HL-60 (cell line): ENCODE results near the gene EEF2.

Source experiments
- DNase-seq, 2 experiments: peaks; one replicate each; pipeline ENCODE4 v3.0.0-alpha.2; 2010 to 2020; ENCODE audit warnings: low read depth in 1 of 2, low spot score in 1 of 2
- H3K27ac ChIP-seq: fragments of 250-450 bp; sonication (Bioruptor Pico); replicated peaks from 2 replicates; pipeline ENCODE4 v1.5.1; 2020; ENCODE audit warnings: mild to moderate bottlenecking, moderate library complexity
- H3K27me3 ChIP-seq: fragments of 250-450 bp; sonication (Bioruptor Pico); 2 replicates; pipeline ENCODE4 v1.5.1; 2021; ENCODE audit warnings: mild to moderate bottlenecking, moderate library complexity; ENCODE audit not compliant: insufficient read depth, poor library complexity, severe bottlenecking
- H3K4me3 ChIP-seq: replicated peaks from 2 replicates; pipeline ENCODE4 v1.5.1; 2011; ENCODE audit warnings: mild to moderate bottlenecking, control low read depth, low read length; ENCODE audit not compliant: insufficient read depth
- GABPA ChIP-seq: IDR thresholded peaks from 2 replicates; pipeline ENCODE4 v1.6.1; 2012; ENCODE audit warnings: low read depth
- POLR2AphosphoS5 ChIP-seq: IDR thresholded peaks from 2 replicates; pipeline ENCODE4 v1.6.1; 2012; ENCODE audit warnings: low read depth
- SPI1 ChIP-seq: IDR thresholded peaks from 2 replicates; pipeline ENCODE4 v1.6.1; 2012; ENCODE audit warnings: low read depth, mild to moderate bottlenecking, borderline replicate concordance
- TF ChIP-seq, protein P1 (sequence below): IDR thresholded peaks from 2 replicates; pipeline ENCODE4 v1.6.1; 2012; ENCODE audit warnings: low read depth; ENCODE audit not compliant: insufficient replicate concordance
- TF ChIP-seq, protein P2 (sequence below): IDR thresholded peaks from one replicate; pipeline ENCODE4 v1.5.1; 2011; ENCODE audit warnings: low read length, control low read depth, inconsistent platforms; ENCODE audit not compliant: insufficient read depth

The EEF2 gene

DNA sequence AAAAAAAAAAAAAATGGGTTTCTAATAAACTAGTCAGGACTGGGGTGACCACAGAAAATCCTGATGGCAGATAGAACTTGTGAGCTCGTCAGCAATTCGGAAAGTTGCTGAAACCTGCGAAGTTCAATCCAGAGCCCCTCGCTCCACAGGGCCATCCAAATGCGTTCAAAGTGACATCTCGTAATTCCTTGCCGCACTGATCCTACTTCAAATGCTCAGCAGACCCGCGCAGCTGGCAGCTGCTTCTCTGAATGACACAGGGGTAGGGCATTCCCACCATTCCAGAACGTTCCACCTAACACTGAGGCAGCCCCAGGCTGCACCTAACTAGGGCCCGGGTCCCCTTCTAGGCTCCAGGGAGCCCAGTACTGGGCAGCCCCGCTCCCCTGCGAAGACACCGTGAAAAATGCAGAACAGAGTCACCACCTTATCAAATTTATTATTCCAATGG is 9.6 kb downstream of the EEF2 start:
- TF ChIP-seq, protein P1, sequence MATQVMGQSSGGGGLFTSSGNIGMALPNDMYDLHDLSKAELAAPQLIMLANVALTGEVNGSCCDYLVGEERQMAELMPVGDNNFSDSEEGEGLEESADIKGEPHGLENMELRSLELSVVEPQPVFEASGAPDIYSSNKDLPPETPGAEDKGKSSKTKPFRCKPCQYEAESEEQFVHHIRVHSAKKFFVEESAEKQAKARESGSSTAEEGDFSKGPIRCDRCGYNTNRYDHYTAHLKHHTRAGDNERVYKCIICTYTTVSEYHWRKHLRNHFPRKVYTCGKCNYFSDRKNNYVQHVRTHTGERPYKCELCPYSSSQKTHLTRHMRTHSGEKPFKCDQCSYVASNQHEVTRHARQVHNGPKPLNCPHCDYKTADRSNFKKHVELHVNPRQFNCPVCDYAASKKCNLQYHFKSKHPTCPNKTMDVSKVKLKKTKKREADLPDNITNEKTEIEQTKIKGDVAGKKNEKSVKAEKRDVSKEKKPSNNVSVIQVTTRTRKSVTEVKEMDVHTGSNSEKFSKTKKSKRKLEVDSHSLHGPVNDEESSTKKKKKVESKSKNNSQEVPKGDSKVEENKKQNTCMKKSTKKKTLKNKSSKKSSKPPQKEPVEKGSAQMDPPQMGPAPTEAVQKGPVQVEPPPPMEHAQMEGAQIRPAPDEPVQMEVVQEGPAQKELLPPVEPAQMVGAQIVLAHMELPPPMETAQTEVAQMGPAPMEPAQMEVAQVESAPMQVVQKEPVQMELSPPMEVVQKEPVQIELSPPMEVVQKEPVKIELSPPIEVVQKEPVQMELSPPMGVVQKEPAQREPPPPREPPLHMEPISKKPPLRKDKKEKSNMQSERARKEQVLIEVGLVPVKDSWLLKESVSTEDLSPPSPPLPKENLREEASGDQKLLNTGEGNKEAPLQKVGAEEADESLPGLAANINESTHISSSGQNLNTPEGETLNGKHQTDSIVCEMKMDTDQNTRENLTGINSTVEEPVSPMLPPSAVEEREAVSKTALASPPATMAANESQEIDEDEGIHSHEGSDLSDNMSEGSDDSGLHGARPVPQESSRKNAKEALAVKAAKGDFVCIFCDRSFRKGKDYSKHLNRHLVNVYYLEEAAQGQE, result no peak
- peak; percentile 53; the same call in 1 of the 2 replicates for TF ChIP-seq POLR2AphosphoS5
- peak in 1 of 2 experiments; percentile 51 for DNase-seq
- no peak overlapping the region for H3K27ac ChIP-seq
- H3K4me3 ChIP-seq, result no peak overlapping the region
- H3K27me3 ChIP-seq, result no peaks in the 10 kb centered on the region

DNA sequence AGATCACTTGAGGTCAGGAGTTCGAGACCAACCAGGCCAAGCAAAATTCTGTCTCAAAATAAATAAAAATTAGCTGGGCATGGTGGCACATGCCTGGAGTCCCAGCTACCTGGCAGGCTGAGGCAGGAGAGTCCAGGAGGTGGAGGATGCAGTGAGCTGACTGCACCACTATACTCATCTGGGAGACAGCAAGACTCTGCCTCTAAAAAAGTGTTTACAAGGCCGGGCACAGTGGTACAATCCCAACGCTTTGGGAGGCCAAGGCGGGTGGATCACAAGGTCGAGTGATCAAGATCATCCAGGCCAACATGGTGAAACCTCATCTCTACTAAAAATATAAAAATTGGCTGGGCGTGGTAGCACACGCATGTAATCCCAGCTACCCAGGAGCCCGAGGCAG is 10.1 kb downstream of the EEF2 start:
- Histone ChIP-seq H3K27me3 (no peaks in the 10 kb centered on the region), H3K27ac (no peak overlapping the region), H3K4me3 (no peak overlapping the region)
- DNase-seq, result peak in 1 of 2 experiments; percentile 28
- TF ChIP-seq, protein P1, result no peak

DNA sequence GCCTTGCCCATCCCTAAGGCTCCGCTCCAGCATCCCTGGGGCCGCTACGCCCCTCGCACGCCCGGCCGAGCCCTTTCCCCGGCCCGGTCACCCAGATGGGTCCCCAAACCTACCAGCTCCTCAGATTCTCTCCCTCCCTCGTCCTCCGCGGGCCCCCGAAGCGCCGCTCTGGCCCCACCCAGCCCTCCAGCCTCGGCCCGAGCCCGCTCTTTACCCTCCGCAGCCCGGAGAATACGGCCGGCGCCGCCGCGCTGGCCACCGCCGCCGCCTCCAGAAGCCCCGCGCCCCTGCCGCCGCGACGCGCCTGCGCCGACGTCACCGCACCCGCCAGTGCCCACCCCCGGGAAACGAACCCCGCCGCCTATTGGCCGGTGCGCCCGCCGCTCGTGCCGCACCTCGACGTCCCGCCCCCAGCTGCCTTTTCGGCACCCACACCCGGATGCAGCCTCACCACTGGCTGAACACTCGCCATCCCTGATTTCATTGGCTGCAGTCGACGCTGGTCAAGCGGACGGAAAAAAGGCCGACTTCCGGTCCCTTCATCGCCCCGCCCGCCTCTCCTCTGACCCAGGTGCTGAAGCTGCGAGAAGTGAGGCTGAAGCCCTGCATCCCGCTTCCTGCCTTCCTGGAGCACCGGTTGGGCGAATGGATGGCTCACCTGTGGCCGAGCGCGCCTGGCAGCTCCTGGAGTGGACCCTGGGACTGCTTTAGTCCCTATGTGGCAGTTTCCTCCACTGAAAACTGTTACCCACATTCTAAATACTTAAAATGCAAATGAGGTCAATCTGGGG is 14.3 kb downstream of the EEF2 start, which contains the start of gene DAPK3:
DAPK3 (minus strand) TSS at position 292 of the 791 bp plus-strand sequence. CDS start 1,364 bp downstream, outside the sequence.
- peak within 1 kb of the TSS; percentile 98 for H3K4me3 ChIP-seq
- DNase-seq, result peak; percentile 96 to 98
- H3K27ac ChIP-seq, result peak within 1 kb of the TSS; percentile 64
- TF ChIP-seq SPI1, result no peak
- 0 out of 2 replicates have a peak, but pooled peaks have one; percentile 28 for TF ChIP-seq POLR2AphosphoS5
- TF ChIP-seq, protein P2, sequence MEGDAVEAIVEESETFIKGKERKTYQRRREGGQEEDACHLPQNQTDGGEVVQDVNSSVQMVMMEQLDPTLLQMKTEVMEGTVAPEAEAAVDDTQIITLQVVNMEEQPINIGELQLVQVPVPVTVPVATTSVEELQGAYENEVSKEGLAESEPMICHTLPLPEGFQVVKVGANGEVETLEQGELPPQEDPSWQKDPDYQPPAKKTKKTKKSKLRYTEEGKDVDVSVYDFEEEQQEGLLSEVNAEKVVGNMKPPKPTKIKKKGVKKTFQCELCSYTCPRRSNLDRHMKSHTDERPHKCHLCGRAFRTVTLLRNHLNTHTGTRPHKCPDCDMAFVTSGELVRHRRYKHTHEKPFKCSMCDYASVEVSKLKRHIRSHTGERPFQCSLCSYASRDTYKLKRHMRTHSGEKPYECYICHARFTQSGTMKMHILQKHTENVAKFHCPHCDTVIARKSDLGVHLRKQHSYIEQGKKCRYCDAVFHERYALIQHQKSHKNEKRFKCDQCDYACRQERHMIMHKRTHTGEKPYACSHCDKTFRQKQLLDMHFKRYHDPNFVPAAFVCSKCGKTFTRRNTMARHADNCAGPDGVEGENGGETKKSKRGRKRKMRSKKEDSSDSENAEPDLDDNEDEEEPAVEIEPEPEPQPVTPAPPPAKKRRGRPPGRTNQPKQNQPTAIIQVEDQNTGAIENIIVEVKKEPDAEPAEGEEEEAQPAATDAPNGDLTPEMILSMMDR, result no peak
- TF ChIP-seq, protein P1, result peak; percentile 92
- TF ChIP-seq GABPA, result peak; percentile 86
- H3K27me3 ChIP-seq, result no peaks in the 10 kb centered on the region

DNA sequence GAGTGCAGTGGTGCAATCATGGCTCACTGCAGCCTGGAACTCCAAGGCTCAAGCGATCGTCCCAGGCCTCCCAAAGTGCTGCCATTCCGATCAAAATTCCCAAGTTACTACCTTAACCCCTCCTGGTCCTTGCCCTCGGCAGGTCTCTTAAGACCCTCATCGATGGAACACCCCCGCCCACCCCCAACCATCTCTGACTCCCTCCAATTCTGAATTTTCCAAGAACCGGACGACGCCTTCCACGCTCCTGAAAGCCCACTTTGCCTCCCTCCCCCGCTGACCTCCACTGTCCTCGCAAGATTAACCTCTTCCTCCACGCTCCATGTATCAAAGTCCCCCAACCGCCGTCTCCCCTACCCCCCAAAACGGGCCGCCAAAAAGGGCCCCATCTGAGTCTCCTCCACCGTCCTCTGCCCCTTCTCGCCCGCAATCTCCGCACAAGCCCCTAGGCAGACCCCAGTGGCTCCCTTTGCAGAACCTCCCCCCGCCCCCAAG is 14.9 kb downstream of the EEF2 start:
- peak overlapping the region; percentile 64 for H3K27ac ChIP-seq
- no peak for DNase-seq
- peak overlapping the region; percentile 98 for H3K4me3 ChIP-seq
- TF ChIP-seq, protein P2, result no peak
- TF ChIP-seq, protein P1, result no peak
- TF ChIP-seq GABPA (no peak), SPI1 (no peak), POLR2AphosphoS5 (no peak)
- H3K27me3 ChIP-seq, result no peaks in the 10 kb centered on the region
